Activated CD4-positive, alpha-beta T cell treated with anti-CD3 and anti-CD28 coated beads, Interleukin-2, amount 10 ng/mL, durations not matched to agents 7 days and 5 days (primary cell): ENCODE data around the gene NTN1. TPM values are rescaled to one million over a fixed set of nuclear protein-coding genes. Genes with fewer than 3 reads are reported as not detected.
A peak's percentile ranks its signal among the peaks of the same experiment; 100 is the strongest.

Experiments used
- CTCF ChIA-PET: fragments of 350-600 bp; sonication (Branson Sonifier 250); formaldehyde crosslinking; loops from one replicate; lab custom pipeline; 2021; ENCODE audit warnings: antibody characterized with exemption; lab: Charles Lee
- POLR2A ChIA-PET: fragments of 350-600 bp; sonication (Branson Sonifier 250); formaldehyde crosslinking; loops from one replicate; lab custom pipeline; 2021; ENCODE audit warnings: antibody characterized with exemption; lab: Charles Lee
- DNase-seq: peaks from one replicate; pipeline ENCODE4 v3.0.0-alpha.2; 2020
- H3K27ac Mint-ChIP-seq: one replicate; pipeline ENCODE4 v1.8.0; 2021; ENCODE audit warnings: mild to moderate bottlenecking, moderate library complexity, mixed read lengths
- H3K27me3 Mint-ChIP-seq: one replicate; pipeline ENCODE4 v1.8.0; 2021; ENCODE audit warnings: mixed read lengths
- H3K36me3 Mint-ChIP-seq: one replicate; pipeline ENCODE4 v1.8.0; 2021; ENCODE audit warnings: low read depth, mixed read lengths
- H3K4me1 Mint-ChIP-seq: one replicate; pipeline ENCODE4 v1.8.0; 2021; ENCODE audit warnings: mixed read lengths
- H3K4me3 Mint-ChIP-seq: one replicate; pipeline ENCODE4 v1.8.0; 2021; ENCODE audit warnings: mild to moderate bottlenecking, moderate library complexity, mixed read lengths
- H3K9me3 Mint-ChIP-seq: one replicate; pipeline ENCODE4 v1.8.0; 2021; ENCODE audit warnings: mixed read lengths
- total RNA-seq, 2 experiments: library from RNA; stranded (reverse); gene quantifications; one replicate each; pipeline ENCODE4 v1.2.3, GENCODE V29; 2021

The NTN1 gene
- total RNA-seq, 2 experiments from 2014 or later: 0.02 to 0.10 TPM

- Mint-ChIP-seq H3K9me3 (no peaks in the 10 kb centered on the region), H3K4me1 (peaks cover 20% of the 10 kb centered on the region), H3K27ac (no peak overlapping the region), H3K4me3 (no peak overlapping the region), H3K27me3 (no peaks in the 10 kb centered on the region), H3K36me3 (peaks cover 1% of the 10 kb centered on the region)
- POLR2A ChIA-PET: no interaction called here
- DNase-seq: no peak
- CTCF ChIA-PET: interaction anchor here (0.6 kb wide), 1 partner anchor 49 kb away, joined by 4 read pairs; no protein-coding TSS in a partner anchor
Observed at GRCh38 chr17:9271989-9272388, 250.7 kb downstream of the NTN1 start.

DNA sequence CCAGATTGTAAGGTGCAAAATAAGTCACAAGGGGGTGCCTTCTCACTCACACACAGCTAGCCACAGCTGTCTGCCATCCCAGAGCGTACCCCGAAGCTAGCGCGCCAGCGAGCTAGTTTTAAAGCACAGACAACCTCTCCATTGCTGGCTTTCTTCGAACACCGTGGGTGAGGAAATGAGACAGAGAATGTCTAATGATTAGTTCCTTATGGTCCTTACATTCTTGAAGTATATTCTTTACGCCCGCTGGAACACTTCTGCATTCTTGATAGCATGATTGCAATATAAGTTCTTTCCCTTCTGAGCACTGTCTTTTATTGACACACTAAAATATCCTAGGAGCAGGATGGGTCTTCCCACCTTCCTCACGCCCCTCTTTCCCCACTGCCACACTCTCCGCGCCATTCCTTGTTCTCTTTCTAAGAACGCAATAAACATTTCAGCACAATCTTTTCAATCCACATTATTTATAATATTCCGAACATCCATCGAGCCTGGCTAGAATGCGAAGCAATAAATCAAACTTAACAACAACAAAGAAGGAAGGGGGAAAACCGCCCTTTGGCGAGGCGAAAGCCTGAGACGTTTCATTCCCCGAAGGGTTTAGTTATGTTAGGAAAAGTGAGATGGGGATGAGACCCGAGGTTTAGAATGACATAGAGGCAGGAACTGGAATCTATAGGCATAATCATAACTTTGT lies 251.3 kb downstream of the NTN1 start:
- no peak for DNase-seq
- Mint-ChIP-seq H3K4me3 (no peak overlapping the region), H3K4me1 (peaks cover 20% of the 10 kb centered on the region), H3K36me3 (no peaks in the 10 kb centered on the region), H3K9me3 (no peaks in the 10 kb centered on the region), H3K27me3 (no peaks in the 10 kb centered on the region), H3K27ac (peak overlapping the region; percentile 1)
- CTCF ChIA-PET: no interaction called here
- POLR2A ChIA-PET: no interaction called here

- ChIA-PET POLR2A (interaction anchor here (1.1 kb wide), 1 partner anchor 11 kb away, joined by 5 read pairs; no protein-coding TSS in a partner anchor), CTCF (no interaction called here)
- Mint-ChIP-seq H3K27me3 (no peaks in the 10 kb centered on the region), H3K9me3 (no peaks in the 10 kb centered on the region), H3K4me1 (peaks cover 20% of the 10 kb centered on the region), H3K4me3 (no peak overlapping the region), H3K27ac (peak overlapping the region; percentile 54), H3K36me3 (no peaks in the 10 kb centered on the region)
- peak; percentile 12 for DNase-seq
Observed at GRCh38 chr17:9273428-9274391, 252.4 kb downstream of the NTN1 start.

- no peak for DNase-seq
- H3K36me3 Mint-ChIP-seq: no peaks in the 10 kb centered on the region
- ChIA-PET POLR2A (interaction anchor here (1.1 kb wide), 1 partner anchor 9 kb away, joined by 5 read pairs; no protein-coding TSS in a partner anchor), CTCF (interaction anchor here (0.6 to 1.3 kb wide), 3 partner anchors 11 to 150 kb away, joined by 3 to 5 read pairs (median 3); no protein-coding TSS in a partner anchor)
- no peak overlapping the region for H3K27ac Mint-ChIP-seq
- H3K4me1 Mint-ChIP-seq: peaks cover 20% of the 10 kb centered on the region
- no peak overlapping the region for H3K4me3 Mint-ChIP-seq
- H3K27me3 Mint-ChIP-seq: no peaks in the 10 kb centered on the region
- no peaks in the 10 kb centered on the region for H3K9me3 Mint-ChIP-seq
Observed at GRCh38 chr17:9274973-9275372, 253.7 kb downstream of the NTN1 start.

- CTCF ChIA-PET: interaction anchor here (1.5 kb wide), 1 partner anchor 27 kb away, joined by 3 read pairs; no protein-coding TSS in a partner anchor
Observed at GRCh38 chr17:9279893-9280292, 258.6 kb downstream of the NTN1 start.

GRCh38 chr17:9283909-9284308 lies 262.6 kb downstream of the NTN1 start:
- H3K27ac Mint-ChIP-seq: no peak overlapping the region
- no peaks in the 10 kb centered on the region for H3K9me3 Mint-ChIP-seq
- POLR2A ChIA-PET: interaction anchor here (1.0 kb wide), 1 partner anchor 10 kb away, joined by 5 read pairs; no protein-coding TSS in a partner anchor
- no peak overlapping the region for H3K4me3 Mint-ChIP-seq
- H3K4me1 Mint-ChIP-seq: peaks cover 4% of the 10 kb centered on the region
- CTCF ChIA-PET: no interaction called here
- H3K27me3 Mint-ChIP-seq: no peaks in the 10 kb centered on the region
- H3K36me3 Mint-ChIP-seq: peaks cover 2% of the 10 kb centered on the region
- DNase-seq: no peak

More at GRCh38 chr17:9279893-9280292, 258.6 kb downstream of the NTN1 start:
- Mint-ChIP-seq H3K4me3 (no peak overlapping the region), H3K9me3 (no peaks in the 10 kb centered on the region), H3K36me3 (no peaks in the 10 kb centered on the region), H3K4me1 (peaks cover 4% of the 10 kb centered on the region), H3K27ac (no peak overlapping the region), H3K27me3 (no peaks in the 10 kb centered on the region)
- no peak for DNase-seq
- POLR2A ChIA-PET: no interaction called here

- H3K27me3 Mint-ChIP-seq: no peaks in the 10 kb centered on the region
- no peak overlapping the region for H3K27ac Mint-ChIP-seq
- H3K4me1 Mint-ChIP-seq: peaks cover 14% of the 10 kb centered on the region
- DNase-seq: no peak
- ChIA-PET CTCF (interaction anchor here (0.6 kb wide), 1 partner anchor 24 kb away, joined by 3 read pairs; no protein-coding TSS in a partner anchor), POLR2A (interaction anchor here (1.0 kb wide), 1 partner anchor 11 kb away, joined by 5 read pairs; no protein-coding TSS in a partner anchor)
- no peaks in the 10 kb centered on the region for H3K9me3 Mint-ChIP-seq
- no peak overlapping the region for H3K4me3 Mint-ChIP-seq
- H3K36me3 Mint-ChIP-seq: peaks cover 2% of the 10 kb centered on the region
Observed at GRCh38 chr17:9284884-9285283, 263.6 kb downstream of the NTN1 start.

DNA sequence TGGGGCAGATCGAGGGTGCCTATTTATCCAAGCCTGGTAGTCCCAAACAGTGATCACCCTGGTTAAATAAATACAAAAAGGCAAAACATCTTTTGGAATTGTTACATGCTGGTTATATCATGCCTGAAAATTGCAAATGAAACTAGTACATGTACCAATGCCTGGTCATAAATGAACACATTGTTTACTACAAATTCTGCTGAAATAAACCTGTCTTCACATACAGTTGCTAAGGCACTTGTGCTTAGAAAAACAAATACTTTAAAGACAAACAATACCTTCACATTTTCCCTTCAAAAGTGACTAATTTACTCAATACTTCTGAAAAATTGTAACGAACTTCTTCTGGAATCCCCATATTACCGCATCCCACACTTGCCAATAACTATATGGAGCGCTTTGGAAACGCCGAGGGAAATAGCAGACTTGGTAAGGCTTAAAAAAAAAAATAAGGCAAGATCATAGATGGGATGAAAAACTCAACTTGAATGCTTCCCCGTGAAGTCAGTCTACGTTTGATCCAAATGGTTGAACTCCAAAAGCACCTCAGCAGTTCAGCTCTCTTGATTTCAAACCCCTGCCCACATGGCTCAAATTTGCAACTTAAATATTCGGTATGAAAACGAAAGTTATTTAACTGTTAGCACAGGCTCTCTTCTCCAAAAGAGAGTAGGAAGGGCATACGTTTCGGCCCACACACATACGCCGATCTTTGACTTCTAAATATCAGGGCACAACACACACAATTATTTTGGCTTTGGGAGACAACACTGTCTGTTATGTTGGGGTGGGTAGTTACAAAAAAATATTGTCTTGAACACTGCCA lies 264.5 kb downstream of the NTN1 start:
- H3K9me3 Mint-ChIP-seq: no peaks in the 10 kb centered on the region
- no peak overlapping the region for H3K4me3 Mint-ChIP-seq
- peaks cover 2% of the 10 kb centered on the region for H3K36me3 Mint-ChIP-seq
- CTCF ChIA-PET: interaction anchor here (0.9 kb wide), 1 partner anchor 10 kb away, joined by 5 read pairs; no protein-coding TSS in a partner anchor
- H3K27me3 Mint-ChIP-seq: no peaks in the 10 kb centered on the region
- no peak overlapping the region for H3K27ac Mint-ChIP-seq
- POLR2A ChIA-PET: interaction anchor here (0.6 kb wide), 1 partner anchor 160 kb away, joined by 3 read pairs; no protein-coding TSS in a partner anchor
- no peak for DNase-seq
- H3K4me1 Mint-ChIP-seq: peaks cover 22% of the 10 kb centered on the region

- Mint-ChIP-seq H3K4me1 (peaks cover 22% of the 10 kb centered on the region), H3K27me3 (no peaks in the 10 kb centered on the region), H3K9me3 (no peaks in the 10 kb centered on the region), H3K4me3 (no peak overlapping the region), H3K27ac (no peak overlapping the region), H3K36me3 (peaks cover 2% of the 10 kb centered on the region)
- no peak for DNase-seq
- ChIA-PET POLR2A (interaction anchor here (0.6 kb wide), 1 partner anchor 161 kb away, joined by 3 read pairs; no protein-coding TSS in a partner anchor), CTCF (interaction anchor here (0.9 kb wide), 1 partner anchor 11 kb away, joined by 5 read pairs; no protein-coding TSS in a partner anchor)
Observed at GRCh38 chr17:9286434-9286833, 265.1 kb downstream of the NTN1 start.

- peaks cover 2% of the 10 kb centered on the region for H3K36me3 Mint-ChIP-seq
- H3K9me3 Mint-ChIP-seq: no peaks in the 10 kb centered on the region
- CTCF ChIA-PET: no interaction called here
Observed at GRCh38 chr17:9287306-9287705, 266.0 kb downstream of the NTN1 start.

GRCh38 chr17:9290226-9290613 lies 268.9 kb downstream of the NTN1 start:
- Mint-ChIP-seq H3K4me3 (no peak overlapping the region), H3K27ac (no peak overlapping the region), H3K27me3 (no peaks in the 10 kb centered on the region), H3K4me1 (peaks cover 24% of the 10 kb centered on the region), H3K36me3 (peaks cover 2% of the 10 kb centered on the region), H3K9me3 (no peaks in the 10 kb centered on the region)
- DNase-seq: no peak
- ChIA-PET POLR2A (no interaction called here), CTCF (no interaction called here)

More at GRCh38 chr17:9287306-9287705, 266.0 kb downstream of the NTN1 start:
- Mint-ChIP-seq H3K27ac (no peak overlapping the region), H3K4me1 (peaks cover 24% of the 10 kb centered on the region), H3K27me3 (no peaks in the 10 kb centered on the region), H3K4me3 (no peak overlapping the region)
- POLR2A ChIA-PET: no interaction called here
- no peak for DNase-seq
